ENCODE measurements around the gene RIMS3.
"Not testable (repeated sequence)": the region's sequence is repeated elsewhere in the genome, so short reads cannot be mapped to it uniquely, and the experiment has no call there.

RIMS3 gene

GRCh38 chr1:40703316-40703715 is 37.8 kb upstream of the RIMS3 start:
- H3K4me3 ChIP-seq (ENCODE audit: low read depth, low read length), result no peak overlapping the region
- TF ChIP-seq CTCF (IDR thresholded peaks at IDR 0.05; ENCODE audit: low read depth, low read length), result no peak
- no peaks in the 10 kb centered on the region for H3K36me3 ChIP-seq
- no peak for DNase-seq
- no peaks in the 10 kb centered on the region for H3K9me3 ChIP-seq (ENCODE audit: severe bottlenecking)
- H3K27me3 ChIP-seq (ENCODE audit: insufficient read depth, low read depth, severe bottlenecking), result no peaks in the 10 kb centered on the region
- no peak overlapping the region for H3K27ac ChIP-seq

GRCh38 chr1:40702810-40703209 is 37.3 kb upstream of the RIMS3 start:
- H3K27me3 ChIP-seq (ENCODE audit: insufficient read depth, low read depth, severe bottlenecking); H3K27ac ChIP-seq; H3K4me3 ChIP-seq (ENCODE audit: low read depth, low read length); H3K9me3 ChIP-seq (ENCODE audit: severe bottlenecking); H3K36me3 ChIP-seq; DNase-seq: not testable (repeated sequence)

GRCh38 chr1:40701684-40702083 is 36.2 kb upstream of the RIMS3 start:
- TF ChIP-seq CTCF (IDR thresholded peaks at IDR 0.05; ENCODE audit: low read depth, low read length), result no peak
- no peak for DNase-seq
- H3K4me3 ChIP-seq (ENCODE audit: low read depth, low read length), result no peak overlapping the region
- H3K27ac ChIP-seq, result peak overlapping the region; percentile 1; the same call in 1 of the 2 replicates
- no peaks in the 10 kb centered on the region for H3K27me3 ChIP-seq (ENCODE audit: insufficient read depth, low read depth, severe bottlenecking)
- H3K36me3 ChIP-seq, result no peaks in the 10 kb centered on the region
- no peaks in the 10 kb centered on the region for H3K9me3 ChIP-seq (ENCODE audit: severe bottlenecking)

GRCh38 chr1:40699787-40700186 is 34.3 kb upstream of the RIMS3 start:
- Histone ChIP-seq H3K36me3 (no peaks in the 10 kb centered on the region), H3K27me3 (ENCODE audit: insufficient read depth, low read depth, severe bottlenecking) (no peaks in the 10 kb centered on the region), H3K27ac (no peak overlapping the region), H3K9me3 (ENCODE audit: severe bottlenecking) (no peaks in the 10 kb centered on the region), H3K4me3 (ENCODE audit: low read depth, low read length) (no peak overlapping the region)
- no peak for TF ChIP-seq CTCF (IDR thresholded peaks at IDR 0.05; ENCODE audit: low read depth, low read length)
- DNase-seq, result no peak

GRCh38 chr1:40697436-40697835 is 32.0 kb upstream of the RIMS3 start:
- no peak overlapping the region for H3K27ac ChIP-seq
- DNase-seq, result no peak
- no peak for TF ChIP-seq CTCF (IDR thresholded peaks at IDR 0.05; ENCODE audit: low read depth, low read length)
- no peaks in the 10 kb centered on the region for H3K27me3 ChIP-seq (ENCODE audit: insufficient read depth, low read depth, severe bottlenecking)
- H3K36me3 ChIP-seq, result no peaks in the 10 kb centered on the region
- H3K4me3 ChIP-seq (ENCODE audit: low read depth, low read length), result no peak overlapping the region
- H3K9me3 ChIP-seq (ENCODE audit: severe bottlenecking), result no peaks in the 10 kb centered on the region

GRCh38 chr1:40696294-40696693 is 30.8 kb upstream of the RIMS3 start:
- no peaks in the 10 kb centered on the region for H3K27me3 ChIP-seq (ENCODE audit: insufficient read depth, low read depth, severe bottlenecking)
- TF ChIP-seq CTCF (IDR thresholded peaks at IDR 0.05; ENCODE audit: low read depth, low read length), result no peak
- no peaks in the 10 kb centered on the region for H3K9me3 ChIP-seq (ENCODE audit: severe bottlenecking)
- no peak for DNase-seq
- H3K36me3 ChIP-seq, result peaks cover 3% of the 10 kb centered on the region; the same call in 1 of the 2 replicates
- no peak overlapping the region for H3K4me3 ChIP-seq (ENCODE audit: low read depth, low read length)
- H3K27ac ChIP-seq, result no peak overlapping the region
